Astrocyte (in vitro differentiated cells and primary cell): ENCODE measurements around the gene CLEC16A.

ENCODE experiments used
- EZH2 ChIP-seq: IDR thresholded peaks from 2 replicates; pipeline ENCODE4 v1.6.1; 2012; ENCODE audit warnings: mild to moderate bottlenecking, low read length, inconsistent platforms; ENCODE audit not compliant: insufficient read depth
- TF ChIP-seq, protein P1 (sequence below): IDR thresholded peaks from 2 replicates; pipeline ENCODE4 v1.5.1; 2011; ENCODE audit warnings: low read depth, mild to moderate bottlenecking, inconsistent platforms, low read length, moderate library complexity; ENCODE audit not compliant: insufficient read depth

DNA sequence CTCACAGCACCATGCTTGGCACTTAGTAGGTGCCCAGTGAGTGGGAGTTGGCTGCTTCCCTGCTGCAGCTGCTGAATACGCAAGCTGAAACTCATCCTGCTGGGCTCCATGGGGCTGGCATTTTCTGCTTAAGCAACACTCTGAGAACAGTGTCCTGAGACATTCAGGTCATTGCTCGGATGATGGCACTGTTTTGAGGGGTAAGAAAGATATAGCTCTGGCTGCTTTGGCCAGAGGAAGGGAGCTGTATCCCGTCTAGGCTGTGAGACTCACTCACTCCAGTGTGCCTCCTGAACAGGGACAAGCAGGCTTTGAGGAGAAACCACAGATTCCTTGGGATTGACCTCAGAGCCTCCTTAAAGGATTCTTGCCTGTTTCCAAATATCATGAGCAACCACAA lies 120.5 kb downstream of the CLEC16A start:
- TF ChIP-seq, protein P1, sequence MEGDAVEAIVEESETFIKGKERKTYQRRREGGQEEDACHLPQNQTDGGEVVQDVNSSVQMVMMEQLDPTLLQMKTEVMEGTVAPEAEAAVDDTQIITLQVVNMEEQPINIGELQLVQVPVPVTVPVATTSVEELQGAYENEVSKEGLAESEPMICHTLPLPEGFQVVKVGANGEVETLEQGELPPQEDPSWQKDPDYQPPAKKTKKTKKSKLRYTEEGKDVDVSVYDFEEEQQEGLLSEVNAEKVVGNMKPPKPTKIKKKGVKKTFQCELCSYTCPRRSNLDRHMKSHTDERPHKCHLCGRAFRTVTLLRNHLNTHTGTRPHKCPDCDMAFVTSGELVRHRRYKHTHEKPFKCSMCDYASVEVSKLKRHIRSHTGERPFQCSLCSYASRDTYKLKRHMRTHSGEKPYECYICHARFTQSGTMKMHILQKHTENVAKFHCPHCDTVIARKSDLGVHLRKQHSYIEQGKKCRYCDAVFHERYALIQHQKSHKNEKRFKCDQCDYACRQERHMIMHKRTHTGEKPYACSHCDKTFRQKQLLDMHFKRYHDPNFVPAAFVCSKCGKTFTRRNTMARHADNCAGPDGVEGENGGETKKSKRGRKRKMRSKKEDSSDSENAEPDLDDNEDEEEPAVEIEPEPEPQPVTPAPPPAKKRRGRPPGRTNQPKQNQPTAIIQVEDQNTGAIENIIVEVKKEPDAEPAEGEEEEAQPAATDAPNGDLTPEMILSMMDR: no peak
- TF ChIP-seq EZH2: no peak
